ENCODE results near the gene DOCK9.
"Not testable (repeated sequence)": the region's sequence is repeated elsewhere in the genome, so short reads cannot be mapped to it uniquely, and the experiment has no call there.

Gene DOCK9

GRCh38 chr13:98755729-98756128, 222.1 kb downstream of the DOCK9 start:
- no peak for DNase-seq

DNA sequence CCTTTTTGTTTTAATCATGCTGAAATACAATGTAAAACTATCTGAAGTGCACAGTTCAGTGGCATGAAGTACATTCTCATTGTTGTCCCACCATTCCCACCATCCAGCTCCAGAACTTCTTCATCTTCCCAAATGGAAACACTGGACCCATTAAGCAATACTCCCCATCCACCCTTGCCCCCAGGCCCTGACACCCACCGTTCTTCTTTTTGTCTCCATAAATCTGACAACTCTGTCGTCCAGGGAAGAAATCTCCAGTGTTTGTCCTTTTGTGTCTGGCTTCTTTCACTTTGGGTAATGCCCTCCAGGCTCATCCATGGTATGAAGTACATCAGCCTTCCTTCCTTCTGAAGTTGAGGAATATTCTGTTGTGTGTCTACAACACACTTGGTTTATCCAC, 222.7 kb downstream of the DOCK9 start:
- DNase-seq, result no peak

DNA sequence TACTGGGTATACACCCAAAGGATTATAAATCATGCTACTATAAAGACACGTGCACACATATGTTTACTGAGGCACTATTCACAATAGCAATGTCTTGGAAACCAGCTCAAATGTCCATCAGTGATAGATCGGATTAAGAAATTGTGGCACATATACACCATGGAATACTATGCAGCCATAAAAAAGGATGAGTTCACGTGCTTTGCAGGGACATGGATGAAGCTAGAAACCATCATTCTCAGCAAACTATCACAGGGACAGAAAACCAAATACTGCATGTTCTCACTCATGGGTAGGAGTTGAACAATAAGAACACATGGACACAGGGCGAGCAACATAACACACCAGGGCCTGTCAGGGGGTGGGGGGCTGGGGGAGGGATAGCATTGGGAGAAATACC, 223.4 kb downstream of the DOCK9 start:
- not testable (repeated sequence) for DNase-seq

GRCh38 chr13:98752467-98753290, 225.2 kb downstream of the DOCK9 start, which contains the start of gene SLC15A1:
TSS of gene SLC15A1 (minus strand) at chr13:98752672. CDS start at chr13:98752598, 74 bp downstream.
- no peak for DNase-seq

DNA sequence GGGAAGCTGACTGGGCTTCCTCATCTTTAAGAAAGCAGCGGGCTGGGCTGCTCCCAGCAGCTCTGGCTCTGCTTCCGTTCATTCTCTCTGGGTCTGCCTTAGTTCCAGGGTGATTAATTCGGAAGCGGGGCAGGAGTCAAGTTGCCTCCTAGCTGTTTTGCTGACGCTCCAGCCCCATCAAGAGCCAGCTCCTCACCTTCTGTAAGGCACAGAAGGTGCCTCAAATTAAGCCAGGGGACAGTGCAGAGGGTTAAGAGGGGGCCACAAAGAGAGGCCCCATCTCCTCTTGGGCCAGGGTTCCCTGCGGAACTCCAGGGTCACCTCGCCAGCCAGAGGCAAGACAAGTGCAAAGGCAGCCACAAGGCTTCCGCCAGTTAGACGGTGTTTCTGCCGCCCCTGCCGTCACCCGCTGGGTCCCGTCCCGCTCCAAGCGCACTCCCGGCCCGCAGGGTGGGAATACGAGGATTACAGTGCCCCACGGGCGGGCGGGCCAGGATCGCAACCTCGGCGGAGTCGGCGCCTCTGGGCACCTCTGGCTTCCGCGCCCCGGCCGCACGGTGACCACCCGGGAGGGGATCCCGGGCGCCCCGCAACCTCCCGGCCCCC, 225.9 kb downstream of the DOCK9 start:
- DNase-seq, result no peak

DNA sequence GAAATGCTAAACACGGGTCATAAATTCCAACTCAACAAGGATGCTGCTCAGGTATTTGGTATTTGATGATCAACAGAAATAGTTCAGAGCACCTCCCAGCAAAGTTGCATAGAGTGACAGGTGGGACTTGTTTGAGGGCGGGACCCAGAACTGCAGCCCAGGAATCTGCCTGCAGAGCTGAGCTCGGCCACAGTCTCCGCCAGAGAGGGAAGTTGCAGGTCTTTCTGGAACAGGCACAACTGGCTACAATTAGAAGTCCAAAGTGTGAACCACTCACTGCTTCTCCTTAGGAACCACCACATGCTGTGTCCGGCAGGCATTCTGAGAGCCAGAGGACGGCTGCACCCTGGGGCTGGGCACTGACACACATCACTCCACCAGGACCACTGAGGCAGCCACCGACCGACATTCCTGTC, 226.5 kb downstream of the DOCK9 start:
- DNase-seq, result no peak

DNA sequence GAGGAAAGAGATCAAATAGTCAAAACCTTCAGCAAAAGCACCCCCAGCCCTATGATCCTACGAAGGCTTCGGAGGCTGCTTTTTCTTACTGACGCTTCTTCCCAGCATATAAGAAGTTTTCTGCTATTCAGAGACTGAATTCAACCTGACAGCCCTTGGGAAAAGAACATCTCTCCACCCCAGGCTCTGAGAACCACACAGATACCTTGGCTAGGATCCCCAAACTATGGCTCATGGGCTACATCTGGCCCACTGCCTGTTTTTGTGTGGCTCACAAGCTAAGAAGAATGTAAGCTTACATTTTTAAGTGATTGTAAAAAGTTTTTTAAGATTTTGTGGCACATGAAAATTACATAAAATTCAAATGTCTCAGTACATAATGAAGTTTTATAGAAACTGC, 228.4 kb downstream of the DOCK9 start:
- no peak for DNase-seq

- no peak for DNase-seq
Measured at GRCh38 chr13:98746968-98747367, 230.9 kb downstream of the DOCK9 start.
